HCT116 (cell line): ENCODE results near the gene AASDH. TPM values are rescaled to one million over a fixed set of nuclear protein-coding genes. Genes with fewer than 3 reads are reported as not detected.

Experiments used
- ATF3 ChIP-seq: IDR thresholded peaks from 2 replicates; pipeline ENCODE4 v1.6.1; 2012
- CBX3 ChIP-seq: IDR thresholded peaks from 2 replicates; pipeline ENCODE4 v1.6.1; 2012; ENCODE audit warnings: low read depth
- CTCF ChIP-seq, 3 experiments: fragments of 200-600 bp in 1 of 3; sonication (generic) in 1 of 3; IDR thresholded peaks in 2 of 3; conservative IDR thresholded peaks in 1 of 3; 2 replicates each; pipeline ENCODE4 v1.5.1; 2012 to 2017; ENCODE audit warnings: low read depth in 2 of 3, low read length in 2 of 3, antibody characterized with exemption in 1 of 3, borderline replicate concordance in 1 of 3, control low read depth in 1 of 3, mild to moderate bottlenecking in 1 of 3, mixed read lengths in 1 of 3, mixed run types in 1 of 3, moderate library complexity in 1 of 3; ENCODE audit not compliant: insufficient read depth in 1 of 3
- EGR1 ChIP-seq: IDR thresholded peaks from 2 replicates; pipeline ENCODE4 v1.6.1; 2012; ENCODE audit warnings: low read depth
- ELF1 ChIP-seq: IDR thresholded peaks from 2 replicates; pipeline ENCODE4 v1.6.1; 2012; ENCODE audit warnings: low read depth, borderline replicate concordance
- JUND ChIP-seq: IDR thresholded peaks from 2 replicates; pipeline ENCODE4 v1.6.1; 2012
- MAX ChIP-seq: IDR thresholded peaks from 2 replicates; pipeline ENCODE4 v1.6.1; 2012
- RAD21 ChIP-seq: IDR thresholded peaks from 2 replicates; pipeline ENCODE4 v1.6.1; 2012; ENCODE audit warnings: low read depth, mild to moderate bottlenecking
- SRF ChIP-seq: IDR thresholded peaks from 2 replicates; pipeline ENCODE4 v1.6.1; 2012; ENCODE audit warnings: low read depth
- TCF7L2 ChIP-seq: IDR thresholded peaks from 2 replicates; pipeline ENCODE4 v1.7.0; 2011; ENCODE audit warnings: borderline replicate concordance, inconsistent platforms; ENCODE audit not compliant: insufficient read depth, insufficient read length; ENCODE audit errors: extremely low read depth
- total RNA-seq: library from RNA; stranded (reverse); gene quantifications from one replicate; pipeline ENCODE4 v1.2.1, GENCODE V29; 2021; ENCODE audit not compliant: unreplicated experiment

The AASDH gene
- total RNA-seq, 1 experiment from 2014 or later: 13.7 TPM

GRCh38 chr4:56387023-56388001 is at the start of gene AASDH (continued):
- TF ChIP-seq JUND (no peak), CTCF (IDR thresholded peaks at IDR 0.05 in 2 of 3, conservative IDR thresholded peaks at IDR 0.05 in 1 of 3; ENCODE audit: borderline replicate concordance in 1 of 3, insufficient read depth in 1 of 3, low read depth in 2 of 3, low read length in 2 of 3) (no peak), RAD21 (no peak), EGR1 (no peak), CBX3 (peak; percentile 70; the same call in 1 of the 2 replicates), ATF3 (no peak), SRF (peak; percentile 96), TCF7L2 (no peak), ELF1 (no peak), MAX (peak; percentile 91)
